GM18505 (cell line): ENCODE results near the gene ARHGEF10L.

ENCODE experiments used
- ATAC-seq: cut with Tn5 transposase; IDR thresholded peaks from one replicate; pipeline ENCODE4 v1.9.1; 2021; ENCODE audit not compliant: unreplicated experiment
- POLR2A ChIP-seq: IDR thresholded peaks from 4 replicates; pipeline ENCODE4 v1.6.1; 2011; ENCODE audit warnings: borderline replicate concordance; ENCODE audit not compliant: insufficient read depth, insufficient read length; ENCODE audit errors: extremely low read depth

The ARHGEF10L gene

GRCh38 chr1:17631410-17631809 lies 91.9 kb downstream of the ARHGEF10L start:
- no peak for TF ChIP-seq POLR2A
- ATAC-seq: no peak

DNA sequence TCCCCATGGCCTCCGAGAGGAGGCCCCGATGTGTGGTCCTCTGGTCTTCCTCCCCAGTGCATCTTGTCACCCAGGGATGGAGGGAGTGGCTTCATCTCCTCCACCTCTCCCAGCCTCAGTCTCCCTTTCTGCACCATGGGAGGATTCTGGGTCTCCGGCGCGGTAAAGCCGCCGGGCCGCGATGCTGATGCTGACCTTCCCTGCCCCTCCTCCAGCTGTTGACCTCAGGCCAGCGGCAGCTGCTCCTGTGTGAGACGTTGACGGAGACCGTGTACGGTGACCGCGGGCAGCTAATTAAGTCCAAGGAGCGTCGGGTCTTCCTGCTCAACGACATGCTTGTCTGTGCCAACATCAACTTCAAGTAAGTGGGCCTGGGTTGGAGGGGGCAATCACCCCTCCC lies 92.6 kb downstream of the ARHGEF10L start:
- ATAC-seq: no peak
- no peak for TF ChIP-seq POLR2A

- no peak for TF ChIP-seq POLR2A
- ATAC-seq: no peak
These were observed 93.2 kb downstream of the ARHGEF10L start for GRCh38 chr1:17632541-17633184.

DNA sequence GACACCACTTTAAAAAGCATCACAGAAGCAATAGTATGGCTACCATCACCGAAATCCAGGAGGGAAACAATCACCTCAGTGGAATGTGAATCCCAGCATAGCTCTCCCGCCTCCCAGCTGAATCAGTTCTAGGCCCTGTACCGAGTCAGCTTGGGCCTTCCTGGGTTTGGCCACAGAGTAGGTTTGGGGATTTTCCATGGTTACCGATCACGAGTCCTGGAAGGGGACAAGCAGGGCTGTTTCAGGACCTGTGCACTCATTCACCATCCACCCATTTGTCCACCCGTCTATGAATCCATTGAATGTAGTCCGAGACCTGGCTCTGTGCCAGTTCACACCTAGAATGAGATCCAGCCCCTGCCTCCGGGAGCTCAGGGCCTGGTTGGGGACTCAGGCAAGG lies 94.2 kb downstream of the ARHGEF10L start:
- no peak for TF ChIP-seq POLR2A
- no peak for ATAC-seq

DNA sequence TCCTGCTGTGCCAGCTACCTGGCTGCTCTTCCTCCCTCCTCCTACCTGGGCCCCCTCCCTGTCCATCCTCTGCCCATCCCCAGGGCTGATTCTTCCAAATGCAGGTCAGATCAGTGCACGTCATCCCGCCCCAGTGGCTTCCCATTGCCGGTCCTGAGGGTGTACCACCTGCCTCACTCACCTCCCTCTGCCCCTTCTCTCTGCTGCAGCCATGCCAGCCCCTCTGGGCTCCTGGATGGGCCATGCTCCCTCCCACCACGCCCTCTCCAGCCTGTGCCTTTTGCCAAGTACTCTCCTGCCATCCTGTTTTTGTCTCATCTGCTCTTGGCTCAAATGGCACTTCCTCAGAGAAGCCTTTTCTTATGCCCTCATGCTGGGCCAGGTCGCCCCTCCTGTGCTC lies 95.8 kb downstream of the ARHGEF10L start:
- no peak for ATAC-seq
- TF ChIP-seq POLR2A: no peak

DNA sequence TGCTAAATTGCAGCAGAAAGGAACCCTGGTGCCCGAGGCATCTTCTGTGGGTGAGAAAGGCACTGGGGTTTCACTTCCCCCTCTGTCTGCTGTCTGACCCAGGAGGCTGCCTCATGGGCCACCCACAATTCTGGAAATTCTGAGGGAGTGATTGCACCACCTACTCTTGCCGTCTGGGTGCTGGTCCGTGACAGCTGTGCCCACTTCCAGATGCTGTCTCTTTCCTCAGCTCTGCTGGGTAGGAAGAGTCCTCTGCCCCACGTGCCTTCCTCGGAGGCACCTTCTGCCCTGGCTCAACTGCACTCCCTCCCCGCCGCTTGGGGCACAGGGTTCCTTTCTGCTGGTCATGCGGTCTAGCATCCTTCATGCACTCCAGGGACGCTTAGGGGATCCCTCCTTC lies 96.3 kb downstream of the ARHGEF10L start:
- ATAC-seq: no peak
- no peak for TF ChIP-seq POLR2A

- TF ChIP-seq POLR2A: no peak
- no peak for ATAC-seq
These were observed 97.1 kb downstream of the ARHGEF10L start for GRCh38 chr1:17636612-17637011.

- no peak for ATAC-seq
- TF ChIP-seq POLR2A: no peak
These were observed 97.6 kb downstream of the ARHGEF10L start for GRCh38 chr1:17637055-17637454.

DNA sequence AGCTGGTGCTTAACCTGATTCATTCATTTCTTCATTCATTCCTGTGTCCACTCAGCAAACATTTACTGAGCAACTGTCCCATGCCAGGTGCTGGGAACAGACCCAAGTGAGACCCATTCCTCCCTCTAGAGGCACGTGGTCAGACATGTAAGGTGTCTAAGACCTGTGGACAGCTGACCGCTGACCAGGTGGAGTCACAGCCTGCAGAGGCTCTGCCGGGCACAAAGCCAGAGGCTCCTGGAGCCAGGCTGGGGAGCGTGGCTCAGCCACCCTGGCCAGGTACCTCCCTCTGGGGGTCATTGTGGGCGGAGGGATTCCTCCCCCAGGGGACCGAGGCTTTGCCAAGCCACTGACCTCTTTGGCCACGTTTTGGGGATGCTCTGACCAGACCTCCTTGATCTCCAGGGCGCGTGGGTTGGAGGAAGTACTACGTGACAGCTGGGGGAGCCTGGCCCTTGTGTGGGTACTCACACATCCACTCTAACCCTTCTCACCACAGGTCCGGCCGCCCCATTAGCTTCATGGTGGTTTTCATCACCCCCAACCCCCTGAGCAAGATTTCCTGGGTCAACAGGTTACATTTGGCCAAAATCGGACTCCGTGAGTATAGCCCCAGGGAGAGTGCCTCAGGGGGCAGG lies 100.3 kb downstream of the ARHGEF10L start:
- no peak for TF ChIP-seq POLR2A

DNA sequence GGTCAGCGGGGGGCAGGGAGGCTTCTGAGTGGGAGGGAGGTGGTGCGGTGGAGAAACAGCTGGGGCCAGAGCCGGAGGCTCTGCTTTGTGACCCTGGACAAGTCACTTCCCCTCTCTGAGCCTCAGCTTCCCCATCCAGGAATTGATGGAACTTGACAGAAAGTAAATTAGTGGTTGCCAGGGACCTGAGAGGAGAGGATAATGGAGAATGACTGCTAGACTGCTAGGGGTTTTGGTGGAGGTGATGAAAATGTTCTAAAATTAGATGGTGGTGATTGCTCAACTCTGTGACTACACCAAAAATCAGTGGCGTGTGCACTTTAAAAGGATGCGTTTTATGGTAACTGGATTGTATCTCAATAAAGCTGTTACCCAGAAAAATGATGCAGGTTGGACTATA lies 100.9 kb downstream of the ARHGEF10L start:
- no peak for TF ChIP-seq POLR2A

More for the DNA sequence above, 100.3 kb downstream of the ARHGEF10L start:
- ATAC-seq: no peak

GRCh38 chr1:17640975-17641374 lies 101.5 kb downstream of the ARHGEF10L start:
- TF ChIP-seq POLR2A: no peak
- no peak for ATAC-seq

More for the DNA sequence above, 100.9 kb downstream of the ARHGEF10L start:
- ATAC-seq: no peak

DNA sequence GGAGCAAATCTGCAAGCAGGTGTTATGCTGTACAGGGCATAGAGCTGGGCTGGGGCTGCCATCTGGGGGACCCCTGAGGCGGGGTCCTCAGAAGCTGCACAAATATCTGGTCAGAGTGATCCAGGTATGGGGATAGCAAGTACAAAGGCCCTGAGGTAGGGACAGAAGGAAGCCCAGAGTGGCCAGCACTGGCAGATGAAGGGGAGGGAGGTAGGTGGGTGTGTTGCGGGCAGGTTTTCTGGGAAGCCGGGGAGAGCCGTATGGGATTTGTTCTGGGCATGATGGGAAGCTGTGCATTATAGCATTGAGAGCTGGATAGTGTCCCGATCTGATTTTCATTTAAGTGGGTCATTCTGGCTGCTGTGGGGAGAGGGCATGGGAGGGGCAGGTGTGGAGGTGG lies 102.7 kb downstream of the ARHGEF10L start:
- ATAC-seq: no peak
- TF ChIP-seq POLR2A: no peak

- no peak for TF ChIP-seq POLR2A
- ATAC-seq: no peak
These were observed 103.4 kb downstream of the ARHGEF10L start for GRCh38 chr1:17642943-17643342.

DNA sequence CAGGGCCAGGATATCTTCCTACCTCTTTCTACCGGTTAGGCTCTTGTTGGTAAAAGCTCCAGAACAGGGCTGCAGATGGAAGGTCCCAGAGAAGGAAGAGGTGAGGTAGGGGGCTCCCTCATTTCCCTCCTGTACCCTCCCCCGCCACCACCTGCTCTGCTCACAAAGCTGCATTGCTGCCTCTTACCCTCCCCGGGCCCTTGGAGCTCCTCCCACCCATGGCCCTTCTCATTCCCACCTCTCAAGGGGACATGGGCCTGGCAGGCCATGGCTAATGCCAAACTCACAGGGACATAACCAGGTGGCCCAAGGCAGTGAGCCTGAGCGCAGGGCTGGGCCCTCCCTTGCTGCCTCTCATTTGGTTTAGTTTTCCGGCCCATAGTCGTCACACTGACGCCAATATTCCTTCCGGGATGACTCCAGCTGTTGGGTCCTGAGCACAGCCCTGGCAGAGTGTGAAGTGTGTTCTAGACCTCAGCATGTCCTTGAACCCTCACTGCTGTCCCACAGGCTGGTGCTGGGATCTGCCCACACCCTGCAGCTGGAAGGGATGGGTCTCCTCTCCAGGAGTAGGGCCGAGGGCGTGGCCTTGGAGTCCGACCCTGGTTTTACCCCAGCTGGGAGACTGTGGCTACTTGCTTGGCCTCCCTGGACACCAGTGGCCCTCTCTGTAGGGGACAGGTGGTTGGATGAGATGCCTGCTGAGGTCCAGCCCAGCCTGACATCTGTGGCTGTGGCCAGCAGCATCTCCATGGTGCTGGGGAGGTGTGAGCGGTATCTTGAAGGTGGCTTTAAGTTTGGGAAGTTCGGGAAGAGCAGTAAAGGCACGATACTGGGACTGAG lies 104.6 kb downstream of the ARHGEF10L start:
- no peak for ATAC-seq
- no peak for TF ChIP-seq POLR2A

DNA sequence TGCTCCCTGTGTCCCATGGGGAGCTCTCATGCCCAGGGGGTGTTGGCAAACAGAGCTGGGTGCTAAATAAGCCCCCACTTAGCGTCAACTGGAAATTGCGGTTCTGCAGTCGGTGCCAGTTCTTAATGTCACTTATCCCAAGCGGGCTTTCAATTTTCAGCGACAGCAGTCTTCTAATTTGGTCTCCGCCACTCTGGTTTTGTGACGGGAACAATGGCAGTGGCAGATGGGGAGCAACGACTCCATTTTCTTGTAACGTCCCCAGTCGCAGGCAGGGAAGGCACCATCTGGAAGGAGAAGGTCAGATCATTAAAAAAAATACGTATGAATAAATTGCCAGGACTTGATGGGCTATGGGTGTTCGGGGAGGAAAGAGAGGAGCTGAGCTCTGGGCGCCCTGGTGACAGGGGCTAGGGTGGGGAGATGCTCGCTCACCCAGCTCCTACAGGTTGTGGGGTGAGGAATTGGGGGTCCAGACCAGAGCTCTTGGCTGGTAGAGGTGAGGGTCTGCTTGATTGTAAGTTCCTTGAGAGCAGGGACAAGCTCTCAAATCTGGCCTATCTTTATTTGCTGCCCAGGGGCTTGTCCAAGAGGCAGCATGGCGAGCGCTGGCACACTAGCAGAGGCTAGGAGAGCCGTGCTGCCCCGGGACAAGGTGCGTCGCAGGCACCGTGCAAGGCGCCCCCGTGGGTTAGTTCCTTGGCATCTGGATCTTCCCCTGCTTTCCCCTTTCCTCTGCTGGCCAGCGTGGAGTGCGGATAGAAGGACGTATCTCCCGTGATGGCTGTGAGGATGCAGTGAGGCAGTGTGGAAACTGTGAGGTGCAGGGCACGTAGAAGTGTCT lies 105.8 kb downstream of the ARHGEF10L start:
- no peak for TF ChIP-seq POLR2A
- ATAC-seq: no peak
